HL-60 (cell line): Measurements from ENCODE around the gene RPL22.

ENCODE experiments used
- DNase-seq, 2 experiments: peaks; one replicate each; pipeline ENCODE4 v3.0.0-alpha.2; 2010 to 2020; ENCODE audit warnings: low read depth in 1 of 2, low spot score in 1 of 2
- H3K27ac ChIP-seq: fragments of 250-450 bp; sonication (Bioruptor Pico); replicated peaks from 2 replicates; pipeline ENCODE4 v1.5.1; 2020; ENCODE audit warnings: mild to moderate bottlenecking, moderate library complexity
- H3K27me3 ChIP-seq: fragments of 250-450 bp; sonication (Bioruptor Pico); 2 replicates; pipeline ENCODE4 v1.5.1; 2021; ENCODE audit warnings: mild to moderate bottlenecking, moderate library complexity; ENCODE audit not compliant: insufficient read depth, poor library complexity, severe bottlenecking
- H3K4me3 ChIP-seq: replicated peaks from 2 replicates; pipeline ENCODE4 v1.5.1; 2011; ENCODE audit warnings: mild to moderate bottlenecking, control low read depth, low read length; ENCODE audit not compliant: insufficient read depth
- CTCF ChIP-seq: IDR thresholded peaks from one replicate; pipeline ENCODE4 v1.5.1; 2011; ENCODE audit warnings: low read length, control low read depth, inconsistent platforms; ENCODE audit not compliant: insufficient read depth
- GABPA ChIP-seq: IDR thresholded peaks from 2 replicates; pipeline ENCODE4 v1.6.1; 2012; ENCODE audit warnings: low read depth
- POLR2AphosphoS5 ChIP-seq: IDR thresholded peaks from 2 replicates; pipeline ENCODE4 v1.6.1; 2012; ENCODE audit warnings: low read depth
- REST ChIP-seq: IDR thresholded peaks from 2 replicates; pipeline ENCODE4 v1.6.1; 2012; ENCODE audit warnings: low read depth; ENCODE audit not compliant: insufficient replicate concordance
- SPI1 ChIP-seq: IDR thresholded peaks from 2 replicates; pipeline ENCODE4 v1.6.1; 2012; ENCODE audit warnings: low read depth, mild to moderate bottlenecking, borderline replicate concordance
- long read RNA-seq: library from polyadenylated mRNA; unstranded; transcript quantifications from one replicate; pipeline ENCODE4 v2.0.0, GENCODE V29; 2020

Gene RPL22
- long read RNA-seq, transcript RPL22-206 (3 exons, 2,279 nt): minor isoform, 57 of 2,111 reads
- long read RNA-seq, transcript RPL22-201 (4 exons, 2,078 nt): major isoform, 1,893 of 2,111 reads
- long read RNA-seq, partial matches to known transcripts: 36 of 2,111 reads
- long read RNA-seq, other reads (novel, unspliced or antisense): 119 of 2,111 reads

- peak within 1 kb of the TSS; percentile 90 for H3K4me3 ChIP-seq
- DNase-seq: peak; percentile 98 to 100
- no peaks in the 10 kb centered on the region for H3K27me3 ChIP-seq
- TF ChIP-seq REST (peak; percentile 77), POLR2AphosphoS5 (peak; percentile 96), SPI1 (peak; percentile 62), CTCF (no peak)
- peak within 1 kb of the TSS; percentile 98 for H3K27ac ChIP-seq
Observed at GRCh38 chr1:6199298-6200187, at the start of gene RPL22. RPL22 (minus strand) TSS chr1:6199595; CDS start chr1:6199573, 22 bp downstream.

GRCh38 chr1:6248161-6248776 is 48.9 kb upstream of the RPL22 start:
- H3K27me3 ChIP-seq: peaks cover 39% of the 10 kb centered on the region
- DNase-seq: no peak
- no peak for TF ChIP-seq SPI1
- no peak for TF ChIP-seq POLR2AphosphoS5
- TF ChIP-seq REST: no peak
- no peak for TF ChIP-seq CTCF
- TF ChIP-seq GABPA: no peak
- H3K27ac ChIP-seq: no peak overlapping the region
- H3K4me3 ChIP-seq: no peak overlapping the region

- no peak for TF ChIP-seq SPI1
- no peak for TF ChIP-seq REST
- no peak for TF ChIP-seq POLR2AphosphoS5
- TF ChIP-seq GABPA: no peak
- no peak for TF ChIP-seq CTCF
- DNase-seq: no peak
- H3K4me3 ChIP-seq: no peak overlapping the region
- no peak overlapping the region for H3K27ac ChIP-seq
- peaks cover 45% of the 10 kb centered on the region for H3K27me3 ChIP-seq
Observed at GRCh38 chr1:6247651-6248050, 48.3 kb upstream of the RPL22 start.
